H4 (cell line): ENCODE measurements around the gene SLC35F3. TPM values are rescaled to one million over a fixed set of nuclear protein-coding genes. Genes with fewer than 3 reads are reported as not detected.
"Not testable (repeated sequence)": the region's sequence is repeated elsewhere in the genome, so short reads cannot be mapped to it uniquely, and the experiment has no call there.

Experiments used
- DNase-seq: peaks from one replicate; pipeline ENCODE4 v3.0.0-alpha.2; 2015; ENCODE audit warnings: low spot score
- total RNA-seq: library from RNA; depleted of rRNA; stranded (reverse); fragments of >200 nt; shearing (Covaris generic); gene quantifications from 2 replicates; pipeline ENCODE4 v1.2.3, GENCODE V29; 2014

The SLC35F3 gene
- total RNA-seq, 1 experiment from 2014 or later: not detected

DNA sequence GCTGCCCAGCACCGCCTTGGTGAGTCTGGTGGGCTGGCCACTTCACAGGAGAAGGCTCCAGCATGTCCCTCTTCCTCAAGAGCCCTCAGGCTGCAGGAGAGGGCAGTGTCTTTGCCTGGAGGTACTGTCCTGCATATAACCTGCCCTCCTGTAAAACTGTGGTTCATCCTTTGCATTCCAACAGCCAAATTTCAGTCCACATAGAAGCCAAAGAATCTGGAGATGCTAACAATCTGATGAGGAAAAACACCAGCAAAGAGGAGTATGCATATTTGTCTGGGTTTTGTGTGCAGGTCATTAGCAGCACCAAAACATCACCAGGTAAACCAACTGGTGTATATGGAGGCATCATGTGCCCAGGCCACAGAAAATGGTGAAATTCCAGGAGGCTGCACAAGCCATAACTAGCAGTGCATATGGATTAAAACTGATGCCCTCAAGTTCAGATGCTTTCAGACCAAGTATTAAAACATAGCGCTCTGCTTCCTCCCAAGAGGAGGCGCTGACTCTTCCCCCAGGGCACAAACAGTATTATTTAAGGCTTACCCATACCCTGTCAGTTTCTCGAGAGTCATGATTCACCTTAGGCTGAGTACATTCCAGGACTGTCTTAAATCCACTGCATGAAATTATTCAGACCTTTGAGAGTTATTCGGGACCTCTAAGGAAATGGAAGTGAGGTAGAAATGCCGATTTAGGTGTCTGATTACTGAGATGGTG is 318.2 kb downstream of the SLC35F3 start:
- no peak for DNase-seq

DNA sequence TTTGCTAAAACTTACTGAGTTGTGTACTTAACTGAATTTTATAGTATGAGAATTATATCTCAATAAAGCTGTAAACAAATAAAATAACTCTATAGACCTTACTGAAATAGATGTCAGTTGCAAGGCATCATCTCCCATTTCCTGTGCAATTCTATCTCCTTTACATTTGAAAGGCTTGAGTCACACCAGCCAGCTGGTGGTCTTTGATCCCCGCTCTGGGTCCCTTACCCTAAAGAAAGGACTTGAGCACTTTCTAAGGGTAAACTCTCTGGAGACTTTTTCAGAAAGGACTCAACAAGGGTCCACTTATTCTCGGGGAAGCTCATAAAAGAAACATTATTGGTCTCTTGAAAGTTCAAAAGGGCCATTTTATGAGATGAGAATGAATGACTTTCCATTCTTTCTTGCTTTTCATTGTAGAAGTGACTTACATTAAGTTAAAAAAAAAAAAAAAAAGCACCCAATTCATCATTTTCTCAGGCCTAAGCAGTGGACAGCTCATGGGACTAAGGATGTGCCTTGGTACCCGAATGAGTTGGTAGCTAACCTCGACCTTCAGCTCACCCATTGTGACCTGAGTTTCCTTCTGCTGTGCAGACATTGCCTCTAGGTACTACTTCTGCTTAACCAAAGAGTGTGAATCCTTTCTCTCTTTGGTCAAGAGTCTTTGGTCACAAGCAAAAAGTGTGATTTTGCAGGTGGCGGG is 321.8 kb downstream of the SLC35F3 start:
- no peak for DNase-seq

DNA sequence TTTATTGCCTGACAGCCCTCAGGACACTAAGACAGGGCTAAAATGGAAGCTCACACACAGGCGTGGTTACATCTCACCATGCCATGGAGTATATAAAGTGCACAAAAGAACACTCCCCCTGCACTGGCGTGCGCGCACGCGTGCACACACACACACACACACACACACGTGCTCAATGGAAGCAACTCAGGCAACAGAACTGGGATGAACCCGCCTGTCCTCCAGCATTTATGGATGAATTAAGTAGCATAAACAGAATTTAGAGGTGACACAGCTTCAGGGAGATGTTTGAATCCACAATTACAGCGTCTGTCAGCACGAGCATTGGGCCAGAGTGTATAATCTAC is 322.3 kb downstream of the SLC35F3 start:
- DNase-seq: no peak

DNA sequence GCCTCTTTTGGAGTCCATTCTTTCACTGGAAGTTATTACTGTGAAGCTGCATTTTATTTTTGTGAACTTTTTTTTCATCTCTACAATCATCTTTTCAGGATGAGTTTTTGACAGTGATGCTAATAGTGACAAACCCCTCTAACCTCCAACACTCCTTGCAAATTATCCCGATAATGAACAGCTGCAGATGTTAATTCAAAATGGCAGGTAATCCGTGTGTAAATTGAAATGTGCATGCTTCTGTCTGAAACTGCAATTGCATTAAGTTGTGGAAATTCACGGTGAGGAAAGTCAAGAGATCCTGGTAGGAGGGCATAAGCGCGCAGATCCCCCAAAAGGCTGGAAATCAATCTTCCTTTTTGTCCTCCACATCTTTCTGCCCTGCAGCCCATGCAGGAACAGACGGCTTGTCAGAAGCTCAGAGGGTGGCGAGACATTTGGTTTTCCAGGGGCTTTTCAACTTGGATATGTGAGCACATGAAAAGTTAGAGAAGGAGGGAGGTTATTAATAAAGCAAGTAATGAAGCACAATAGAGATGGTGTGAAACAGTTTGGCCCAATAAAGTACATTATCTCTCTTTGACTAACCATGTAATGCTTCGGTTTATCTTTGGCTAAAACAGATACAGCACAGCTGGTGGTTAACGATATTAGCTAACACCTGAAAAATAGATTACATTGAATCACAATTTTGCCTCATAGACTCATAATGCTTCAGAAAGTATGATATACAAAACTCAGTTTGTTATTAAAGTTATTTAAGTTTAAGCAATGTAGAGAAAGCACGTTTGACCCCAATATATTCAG is 325.3 kb downstream of the SLC35F3 start:
- no peak for DNase-seq

DNA sequence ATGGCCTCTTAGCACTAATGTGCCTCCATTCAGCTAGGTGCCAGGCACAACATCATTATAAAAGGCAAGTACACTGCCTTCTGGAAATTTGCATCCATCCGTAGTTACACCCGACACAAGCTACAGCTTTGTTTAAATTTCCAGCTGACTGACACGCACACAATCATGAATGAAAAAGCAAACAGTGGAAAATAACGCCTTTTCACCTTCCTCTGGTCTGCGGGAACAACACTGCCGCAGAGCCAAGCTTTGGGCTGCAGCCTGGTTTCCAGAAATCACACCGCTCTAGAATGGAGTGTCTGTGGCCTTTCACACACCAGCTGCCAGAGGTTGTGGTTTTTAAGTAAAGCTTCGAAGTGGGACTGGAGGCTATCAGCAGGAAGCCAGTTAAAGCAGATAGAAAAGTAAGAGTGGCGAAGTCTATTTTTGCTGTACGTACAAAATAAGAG is 326.0 kb downstream of the SLC35F3 start:
- peak; percentile 30 for DNase-seq

DNA sequence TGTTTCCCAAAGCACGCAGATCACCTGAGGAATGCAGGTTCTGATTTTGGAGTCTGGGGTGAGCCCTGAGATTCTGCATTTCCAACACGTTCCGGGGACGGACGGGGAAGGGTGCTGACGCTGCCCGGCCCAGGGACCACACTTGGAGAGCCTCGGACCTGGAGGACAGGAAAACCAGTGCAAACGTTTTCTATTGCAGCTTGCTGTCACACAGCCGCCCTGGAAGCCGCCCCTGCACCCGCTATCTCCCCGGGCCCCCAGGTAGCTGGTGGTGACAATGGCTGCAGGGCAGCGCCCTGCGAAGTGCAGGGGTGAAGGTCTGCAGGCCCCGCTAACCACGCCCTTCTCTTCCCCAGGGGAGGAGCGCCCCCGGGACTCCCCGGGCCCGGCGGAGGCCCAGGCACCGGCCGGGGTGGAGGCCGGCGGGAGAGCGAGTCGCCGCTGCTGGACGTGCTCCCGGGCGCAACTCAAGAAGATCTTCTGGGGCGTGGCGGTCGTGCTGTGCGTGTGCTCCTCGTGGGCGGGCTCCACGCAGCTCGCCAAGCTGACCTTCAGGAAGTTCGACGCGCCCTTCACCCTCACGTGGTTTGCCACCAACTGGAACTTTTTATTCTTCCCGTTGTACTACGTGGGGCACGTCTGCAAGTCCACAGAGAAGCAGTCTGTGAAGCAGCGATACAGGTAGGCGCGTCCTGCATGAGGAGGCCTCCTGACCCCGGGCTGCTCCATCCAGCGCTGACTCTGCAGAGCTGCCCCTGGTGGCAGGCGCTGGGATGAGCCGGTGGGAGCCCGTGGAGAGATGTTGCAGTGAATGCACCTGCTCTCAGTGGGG is 326.8 kb downstream of the SLC35F3 start:
- DNase-seq: no peak

DNA sequence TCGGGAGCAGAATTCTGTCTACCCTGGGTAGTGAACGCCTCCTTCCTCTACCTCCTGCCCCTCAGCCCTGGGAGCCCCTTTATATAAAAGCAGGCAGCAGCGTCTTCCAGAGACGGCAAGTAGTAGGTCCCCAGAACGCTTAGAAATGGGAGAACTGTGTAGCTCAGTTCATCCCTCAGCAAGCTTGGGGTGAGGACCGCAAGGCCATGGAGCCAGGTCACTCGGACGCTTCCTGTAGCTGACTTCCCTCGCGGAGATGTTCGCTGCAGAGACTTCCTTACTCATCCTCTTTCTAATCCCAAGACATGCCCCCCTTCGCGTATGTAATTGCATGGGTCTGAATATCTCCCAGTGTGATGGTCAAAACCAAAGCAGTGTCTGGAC is 327.4 kb downstream of the SLC35F3 start:
- no peak for DNase-seq

DNA sequence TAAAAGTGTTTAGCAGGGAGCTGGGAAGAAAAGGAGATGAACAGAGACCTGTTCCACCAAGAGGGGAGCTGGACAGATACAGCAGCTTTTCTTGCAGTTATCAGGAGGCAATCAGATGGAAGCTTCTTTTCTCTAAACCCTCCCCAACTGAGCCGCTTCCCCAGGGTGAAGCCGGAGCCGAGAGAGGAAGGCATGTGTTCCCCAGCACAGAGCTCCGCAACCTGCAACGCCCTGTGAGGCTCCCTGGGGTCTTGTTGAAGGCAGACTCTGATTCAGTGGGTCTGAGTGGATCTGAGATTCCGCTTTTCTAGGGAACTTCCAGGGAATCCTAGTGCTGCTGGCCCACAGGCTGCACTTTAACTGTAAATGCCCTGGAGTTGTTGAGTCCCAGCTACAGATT is 329.7 kb downstream of the SLC35F3 start:
- no peak for DNase-seq

DNA sequence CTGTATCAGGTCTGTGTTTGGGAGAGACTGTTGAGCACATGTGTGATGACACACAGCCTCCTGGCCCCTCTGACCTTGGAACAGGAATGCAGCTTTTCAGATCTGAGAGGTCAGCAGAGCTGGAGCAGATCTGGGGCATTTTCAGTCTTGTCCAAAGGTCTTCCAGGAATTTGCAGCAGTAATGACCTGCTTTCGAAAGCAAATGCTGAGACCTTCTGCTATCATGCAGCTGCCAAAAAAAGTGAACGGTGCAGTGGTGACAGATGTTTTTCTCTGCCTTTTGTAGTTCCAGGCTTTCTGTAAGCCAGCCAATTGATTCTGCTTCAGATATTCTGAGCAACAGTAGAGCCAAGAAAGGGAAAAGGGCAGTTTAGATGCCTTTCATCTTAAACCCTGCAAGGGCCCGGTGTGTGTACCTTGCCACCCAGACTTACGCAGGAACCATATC is 331.0 kb downstream of the SLC35F3 start:
- DNase-seq: no peak

DNA sequence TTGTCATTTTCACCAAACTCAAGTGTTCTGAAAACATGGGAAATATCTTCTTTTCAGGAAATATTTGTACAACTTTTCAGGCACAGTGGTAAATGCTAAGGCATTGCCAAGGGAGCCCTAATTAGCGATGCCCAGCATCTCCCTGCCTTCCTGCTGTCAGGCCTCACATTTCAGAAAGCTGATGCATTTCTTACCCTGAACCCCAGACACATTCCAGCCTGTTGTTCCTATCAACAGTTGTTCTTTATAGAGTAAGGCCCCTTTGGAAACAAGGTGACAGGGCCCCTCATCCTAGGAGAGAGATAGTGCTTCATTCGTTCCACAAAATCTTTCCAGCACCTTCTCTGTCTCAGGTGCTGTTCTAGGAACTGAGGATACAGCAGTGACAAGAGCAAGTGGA is 332.9 kb downstream of the SLC35F3 start:
- DNase-seq: no peak

DNA sequence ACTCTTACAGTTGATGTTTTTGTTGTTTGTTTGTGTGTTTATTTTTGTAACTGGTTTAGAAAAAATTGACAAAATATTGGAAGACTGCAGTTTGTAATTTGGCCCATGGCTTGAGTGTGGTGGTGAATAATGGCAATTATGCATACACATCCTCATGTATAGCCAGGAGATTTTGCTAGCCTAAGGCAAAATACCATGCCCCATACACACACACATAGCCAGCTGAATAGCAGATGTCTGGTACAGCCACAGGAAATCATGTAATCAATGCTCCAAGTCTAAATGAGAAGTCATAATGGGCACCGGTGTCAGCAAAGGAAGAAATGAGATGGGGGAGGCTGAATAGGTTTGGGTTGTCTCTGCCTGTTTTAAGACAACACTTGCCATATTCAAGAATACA is 333.6 kb downstream of the SLC35F3 start:
- no peak for DNase-seq

DNA sequence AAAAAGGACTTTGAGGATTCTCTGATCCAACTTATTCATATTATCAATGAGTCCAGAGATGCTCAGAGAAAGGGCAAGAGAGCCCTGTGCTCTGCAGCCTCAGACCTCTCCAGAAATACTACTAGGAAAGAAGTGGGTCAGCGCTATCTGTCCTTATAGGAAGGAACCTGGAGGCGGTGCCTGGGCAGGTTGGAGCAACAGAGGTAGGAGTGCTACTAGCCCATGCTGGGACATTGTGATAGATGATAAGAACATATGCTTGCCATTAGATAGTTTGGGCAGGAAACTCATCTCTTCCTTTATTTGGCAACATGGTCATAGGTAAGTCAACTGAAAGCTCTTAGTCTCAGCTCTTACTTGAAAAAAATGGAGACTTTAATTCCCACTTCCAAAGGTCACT is 335.0 kb downstream of the SLC35F3 start:
- DNase-seq: no peak

DNA sequence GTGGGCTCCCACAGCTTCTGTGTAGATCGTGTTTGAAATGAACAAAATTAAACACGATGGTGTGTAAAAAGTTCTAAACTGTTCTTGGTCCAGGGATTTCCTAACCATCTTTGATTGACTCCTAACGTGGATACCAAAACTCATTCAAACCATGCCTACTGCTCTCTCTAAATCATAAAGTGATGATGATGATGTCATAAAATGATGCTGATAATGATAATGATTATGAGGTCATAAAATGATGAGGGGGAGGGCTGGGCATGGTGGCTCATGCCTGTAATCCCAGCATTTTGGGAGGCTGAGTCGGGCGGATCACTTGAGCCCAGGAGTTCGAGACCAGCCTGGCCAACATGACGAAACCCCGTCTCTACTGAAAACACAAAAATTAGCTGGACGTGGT is 335.5 kb downstream of the SLC35F3 start:
- DNase-seq: no peak

DNA sequence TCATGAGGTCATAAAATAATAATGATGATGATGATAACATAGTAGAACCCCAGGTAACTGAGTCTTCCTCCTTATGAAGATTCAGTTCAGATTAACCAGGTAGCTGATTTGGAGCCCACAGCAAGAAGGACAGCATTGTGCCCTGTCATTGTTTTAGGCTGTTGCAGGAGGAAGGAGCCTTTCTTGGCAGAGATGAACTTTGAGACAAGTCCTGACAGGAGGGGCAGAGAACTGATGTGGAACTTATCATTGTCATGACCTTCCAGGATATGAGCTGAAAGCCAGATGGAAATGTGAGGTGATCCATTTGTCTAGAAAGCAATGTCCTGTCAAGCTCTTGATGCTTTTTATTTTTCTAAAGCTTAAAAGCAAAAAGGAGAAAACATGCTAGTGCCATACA is 336.2 kb downstream of the SLC35F3 start:
- DNase-seq: no peak

DNA sequence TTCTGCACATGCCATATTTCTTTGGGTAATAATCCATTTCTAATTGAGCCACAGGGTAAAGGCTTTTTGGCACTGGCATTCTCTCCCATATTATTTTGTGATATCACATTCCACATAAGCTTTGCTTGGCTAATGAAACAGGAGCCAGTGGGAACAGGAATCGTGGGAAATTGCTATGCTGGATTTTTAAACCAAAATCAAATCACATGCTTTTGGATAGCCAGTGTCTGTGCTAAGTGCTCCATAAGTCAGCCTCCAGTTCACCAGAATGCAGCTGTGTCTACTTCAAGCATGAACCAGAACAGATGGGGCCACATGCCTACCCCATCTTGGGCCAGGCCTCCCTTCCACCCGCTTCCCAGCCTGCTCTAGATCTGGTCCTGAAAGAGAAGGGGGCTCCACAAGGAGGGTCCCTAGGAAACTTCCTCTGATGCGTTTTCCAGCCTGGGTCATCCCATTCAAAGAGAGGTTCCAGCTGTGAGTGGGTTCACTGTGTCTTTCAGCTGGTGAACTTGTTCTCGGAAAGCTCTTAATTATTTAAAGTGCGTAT is 337.5 kb downstream of the SLC35F3 start:
- no peak for DNase-seq

DNA sequence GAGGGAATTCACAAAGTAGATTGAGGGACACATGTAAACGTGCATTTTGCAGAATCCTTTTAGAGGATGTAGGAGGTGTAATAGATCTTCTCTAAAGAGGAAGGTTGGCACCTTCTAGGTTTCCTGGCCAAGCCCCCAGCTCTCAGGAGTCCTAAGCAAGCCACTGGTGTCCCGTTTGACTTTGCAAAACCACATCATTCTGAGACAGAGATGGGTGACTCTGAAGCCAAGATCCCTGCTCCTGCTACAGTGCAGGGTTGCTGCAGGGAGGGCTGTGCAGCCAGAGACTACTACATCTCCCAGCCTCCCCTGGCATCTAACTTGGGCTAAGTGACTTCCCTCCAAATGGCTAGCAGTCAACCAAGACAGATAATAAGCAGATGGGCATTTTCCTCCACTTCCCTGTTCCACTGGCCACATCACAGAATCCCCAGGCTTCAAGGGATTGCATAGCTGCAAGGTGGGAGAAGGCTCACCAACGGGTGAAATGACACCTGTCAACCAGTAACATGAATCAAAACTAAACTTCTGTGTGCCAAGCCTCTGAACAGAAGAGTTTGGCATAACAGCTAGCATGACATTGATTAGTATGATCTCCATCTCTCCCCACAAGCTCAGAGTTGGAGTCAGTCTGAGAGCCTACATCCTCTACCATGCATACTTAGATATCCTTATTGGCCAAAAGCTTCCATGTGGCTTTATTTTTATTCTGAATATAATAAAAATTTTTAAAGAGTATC is 339.2 kb downstream of the SLC35F3 start:
- no peak for DNase-seq

DNA sequence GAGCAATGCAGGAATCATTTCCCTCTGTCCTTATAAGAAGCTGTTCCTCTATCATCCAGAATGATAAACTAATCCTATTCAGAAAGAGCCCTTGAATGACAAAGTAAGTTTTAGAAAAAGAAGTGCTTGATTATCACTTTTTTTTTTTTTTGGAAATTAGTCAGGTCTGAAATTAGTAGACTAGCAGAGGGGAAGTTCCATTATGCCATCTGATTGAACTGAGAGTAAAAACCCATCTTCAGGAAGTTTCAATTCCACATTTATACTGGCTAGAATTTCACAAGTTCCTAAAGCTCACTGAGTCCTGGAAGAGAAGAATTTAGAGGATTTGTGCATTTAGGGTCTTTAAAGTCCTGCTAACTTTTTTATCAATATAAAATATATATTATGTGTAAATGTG is 340.0 kb downstream of the SLC35F3 start:
- no peak for DNase-seq

DNA sequence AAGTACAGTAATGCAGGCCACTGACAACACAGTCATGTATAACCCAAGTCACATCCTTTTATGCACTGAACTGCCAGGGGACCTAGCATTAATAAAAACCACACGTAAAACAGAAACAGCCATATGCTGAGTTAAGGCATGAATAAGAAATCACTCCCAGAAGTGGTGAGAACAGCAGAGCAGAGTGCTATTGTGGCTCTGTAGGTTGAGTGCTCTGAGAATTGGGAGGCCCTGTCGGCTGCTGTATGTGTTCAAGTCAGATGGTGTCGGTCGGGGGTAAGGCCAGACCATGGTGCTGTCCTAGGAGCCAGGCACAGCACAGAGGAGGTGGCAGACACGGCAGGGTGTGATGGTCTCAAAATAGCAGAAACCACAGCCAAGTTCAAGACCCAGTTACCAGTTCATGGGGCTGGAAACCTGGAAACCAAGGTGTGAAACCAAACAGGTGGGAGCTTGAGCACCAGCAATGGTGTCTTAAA is 342.2 kb downstream of the SLC35F3 start:
- no peak for DNase-seq

DNA sequence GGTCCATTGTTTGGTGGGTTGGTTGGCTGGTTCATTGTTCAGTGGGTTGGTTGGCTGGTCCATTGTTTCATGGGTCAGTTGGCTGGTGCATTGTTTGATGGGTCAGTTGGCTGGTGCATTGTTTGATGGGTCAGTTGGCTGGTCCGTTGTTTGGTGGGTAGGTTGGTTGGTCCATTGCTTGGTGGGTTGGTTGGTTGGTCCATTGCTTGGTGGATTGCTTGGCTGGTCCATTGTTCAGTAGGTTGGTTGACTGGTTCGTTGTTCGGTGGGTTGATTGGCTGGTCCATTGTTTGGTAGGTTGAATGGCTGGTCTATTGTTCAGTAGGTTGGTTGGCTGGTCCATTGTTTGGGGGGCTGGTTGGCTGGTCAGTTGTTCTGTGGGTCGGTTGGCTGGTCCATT is 343.3 kb downstream of the SLC35F3 start:
- DNase-seq: not testable (repeated sequence)

DNA sequence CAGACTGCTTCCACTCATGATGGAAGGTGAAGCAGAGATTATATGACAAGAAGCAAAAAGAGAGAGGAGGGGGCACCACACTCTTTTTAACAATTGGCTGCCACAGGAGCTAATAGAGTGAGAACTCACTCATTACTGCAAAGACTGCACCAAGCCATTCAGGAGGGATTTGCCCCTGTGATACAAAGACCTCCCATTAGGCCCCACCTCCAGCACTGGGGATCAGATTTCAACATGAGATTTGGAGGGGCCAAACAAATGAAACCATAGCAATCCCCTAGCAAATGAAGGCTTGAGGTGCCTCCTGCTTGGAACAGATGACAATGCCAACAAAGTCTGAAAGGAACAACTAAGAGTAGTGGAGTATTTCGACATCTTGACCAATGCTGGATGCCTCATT is 346.3 kb downstream of the SLC35F3 start:
- no peak for DNase-seq

DNA sequence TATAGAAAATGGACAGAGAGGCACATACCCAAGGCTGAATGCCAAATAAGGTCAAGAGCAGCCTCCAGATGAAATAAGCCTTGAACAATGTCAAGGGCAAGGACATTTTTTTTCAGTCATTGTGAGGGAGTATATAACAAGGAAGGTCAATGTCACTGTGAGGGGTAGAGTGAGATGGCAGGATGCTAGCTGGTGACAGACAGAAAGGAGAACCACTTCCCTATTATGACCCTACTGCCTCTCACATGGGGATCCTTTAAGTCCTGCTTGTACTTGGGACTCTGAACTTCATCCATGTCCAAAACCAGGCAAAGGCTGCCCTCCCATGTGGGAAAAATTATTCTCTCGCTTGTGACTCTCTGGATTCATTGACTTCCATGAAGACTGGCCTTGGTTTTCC is 349.3 kb downstream of the SLC35F3 start:
- DNase-seq: no peak
